Measurements from ENCODE around the gene IPO11.

The IPO11 gene

GRCh38 chr5:62483556-62483955 lies 71.0 kb downstream of the IPO11 start:
- H3K79me2 ChIP-seq (ENCODE audit: insufficient read depth, low read length): no peaks in the 10 kb centered on the region
- no peak overlapping the region for H3K4me2 ChIP-seq (ENCODE audit: low read depth, low read length, poor library complexity, severe bottlenecking)
- H3K36me3 ChIP-seq (ENCODE audit: low read length): peaks cover 9% of the 10 kb centered on the region; the same call in 1 of the 2 replicates
- no peak overlapping the region for H3K4me3 ChIP-seq (ENCODE audit: insufficient read depth, low read length, poor library complexity, severe bottlenecking)
- H3K9me3 ChIP-seq (ENCODE audit: insufficient read depth, low read length): no peaks in the 10 kb centered on the region
- no peak overlapping the region for H3K9ac ChIP-seq (ENCODE audit: low read length)
- H3F3A ChIP-seq (ENCODE audit: insufficient read depth): peaks cover 3% of the 10 kb centered on the region; the same call in 1 of the 2 replicates
- no peak for TF ChIP-seq CTCF (IDR thresholded peaks at IDR 0.05; ENCODE audit: insufficient read depth, low read length, poor library complexity, severe bottlenecking)
- no peak for TF ChIP-seq EZH2phosphoT487 (conservative IDR thresholded peaks at IDR 0.05; ENCODE audit: low read length)
- no peaks in the 10 kb centered on the region for H3K27me3 ChIP-seq (ENCODE audit: low read length)
- H3K9me2 ChIP-seq (replicated peaks; ENCODE audit: insufficient read depth, low read length): no peaks in the 10 kb centered on the region
- H4K20me1 ChIP-seq (ENCODE audit: low read depth, low read length): no peaks in the 10 kb centered on the region
- no peak overlapping the region for H2AFZ ChIP-seq (ENCODE audit: low read depth, low read length, severe bottlenecking)
- H3K27ac ChIP-seq (ENCODE audit: low read depth, low read length): no peak overlapping the region

- Histone ChIP-seq H3K9me2 (replicated peaks; ENCODE audit: insufficient read depth, low read length) (no peaks in the 10 kb centered on the region), H3K79me2 (ENCODE audit: insufficient read depth, low read length) (no peaks in the 10 kb centered on the region), H3K27ac (ENCODE audit: low read depth, low read length) (no peak overlapping the region), H3F3A (ENCODE audit: insufficient read depth) (peaks cover 3% of the 10 kb centered on the region; the same call in 1 of the 2 replicates), H3K9ac (ENCODE audit: low read length) (no peak overlapping the region), H3K4me2 (ENCODE audit: low read depth, low read length, poor library complexity, severe bottlenecking) (no peak overlapping the region), H4K20me1 (ENCODE audit: low read depth, low read length) (no peaks in the 10 kb centered on the region), H3K36me3 (ENCODE audit: low read length) (peaks cover 9% of the 10 kb centered on the region; the same call in 1 of the 2 replicates), H3K9me3 (ENCODE audit: insufficient read depth, low read length) (no peaks in the 10 kb centered on the region), H3K4me3 (ENCODE audit: insufficient read depth, low read length, poor library complexity, severe bottlenecking) (no peak overlapping the region), H3K27me3 (ENCODE audit: low read length) (no peaks in the 10 kb centered on the region), H2AFZ (ENCODE audit: low read depth, low read length, severe bottlenecking) (no peak overlapping the region)
- TF ChIP-seq EZH2phosphoT487 (conservative IDR thresholded peaks at IDR 0.05; ENCODE audit: low read length): no peak
- no peak for TF ChIP-seq CTCF (IDR thresholded peaks at IDR 0.05; ENCODE audit: insufficient read depth, low read length, poor library complexity, severe bottlenecking)
Measured at GRCh38 chr5:62486672-62487071, 74.1 kb downstream of the IPO11 start.

- H3K9ac ChIP-seq (ENCODE audit: low read length): no peak overlapping the region
- no peaks in the 10 kb centered on the region for H3K9me2 ChIP-seq (replicated peaks; ENCODE audit: insufficient read depth, low read length)
- H3K4me2 ChIP-seq (ENCODE audit: low read depth, low read length, poor library complexity, severe bottlenecking): no peak overlapping the region
- no peaks in the 10 kb centered on the region for H3K79me2 ChIP-seq (ENCODE audit: insufficient read depth, low read length)
- peaks cover 11% of the 10 kb centered on the region; the same call in 1 of the 2 replicates for H3K36me3 ChIP-seq (ENCODE audit: low read length)
- H3K9me3 ChIP-seq (ENCODE audit: insufficient read depth, low read length): no peaks in the 10 kb centered on the region
- H3K4me3 ChIP-seq (ENCODE audit: insufficient read depth, low read length, poor library complexity, severe bottlenecking): no peak overlapping the region
- no peaks in the 10 kb centered on the region for H4K20me1 ChIP-seq (ENCODE audit: low read depth, low read length)
- H3K27me3 ChIP-seq (ENCODE audit: low read length): no peaks in the 10 kb centered on the region
- H3K27ac ChIP-seq (ENCODE audit: low read depth, low read length): no peak overlapping the region
- H3F3A ChIP-seq (ENCODE audit: insufficient read depth): peaks cover under 1% of the 10 kb centered on the region; the same call in 1 of the 2 replicates
- H2AFZ ChIP-seq (ENCODE audit: low read depth, low read length, severe bottlenecking): no peak overlapping the region
- TF ChIP-seq CTCF (IDR thresholded peaks at IDR 0.05; ENCODE audit: insufficient read depth, low read length, poor library complexity, severe bottlenecking): no peak
- TF ChIP-seq EZH2phosphoT487 (conservative IDR thresholded peaks at IDR 0.05; ENCODE audit: low read length): no peak
Measured at GRCh38 chr5:62488531-62488930, 76.0 kb downstream of the IPO11 start.
